Measurements from ENCODE around the gene PRR16.

- TF ChIP-seq EZH2 (IDR thresholded peaks at IDR 0.05; ENCODE audit: insufficient read depth, poor library complexity, severe bottlenecking) (no peak), EZH2phosphoT487 (IDR thresholded peaks at IDR 0.05; ENCODE audit: insufficient read depth, low read depth) (no peak)
These were observed 160.0 kb downstream of the PRR16 start for GRCh38 chr5:120624021-120624563.
